Cardiac septum (tissue), 1 donor: Measurements from ENCODE around the gene KCTD15. TPM values are rescaled to one million over a fixed set of nuclear protein-coding genes. Genes with fewer than 3 reads are reported as not detected.

Experiments
- DNase-seq: peaks from one replicate; pipeline ENCODE4 v3.0.0-alpha.2; 2020; ENCODE audit warnings: low spot score
- intact Hi-C: fragments of 100-400 bp; cut with DNase I; formaldehyde crosslinking; loops from one replicate; pipeline ENCODE4 v1.14.0; 2022
- long read RNA-seq: library from polyadenylated mRNA; unstranded; transcript quantifications from one replicate; pipeline ENCODE4 v2.0.0, GENCODE V29; 2021
- total RNA-seq: library from RNA; stranded (reverse); fragmentation: NEBNext Ultra II Directional; extraction: Animal tissue kit (Norgen Biotek cat#: 25700); gene quantifications from one replicate; pipeline ENCODE4 v1.2.1, GENCODE V29; 2021
- donor health status: DM: no; HTN: no; CAD: no.

The KCTD15 gene, protein sequence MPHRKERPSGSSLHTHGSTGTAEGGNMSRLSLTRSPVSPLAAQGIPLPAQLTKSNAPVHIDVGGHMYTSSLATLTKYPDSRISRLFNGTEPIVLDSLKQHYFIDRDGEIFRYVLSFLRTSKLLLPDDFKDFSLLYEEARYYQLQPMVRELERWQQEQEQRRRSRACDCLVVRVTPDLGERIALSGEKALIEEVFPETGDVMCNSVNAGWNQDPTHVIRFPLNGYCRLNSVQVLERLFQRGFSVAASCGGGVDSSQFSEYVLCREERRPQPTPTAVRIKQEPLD
- 20.2 TPM for total RNA-seq
- long read RNA-seq, partial matches to known transcripts: 5 of 22 reads
- long read RNA-seq, other reads (novel, unspliced or antisense): 16 of 22 reads

DNA sequence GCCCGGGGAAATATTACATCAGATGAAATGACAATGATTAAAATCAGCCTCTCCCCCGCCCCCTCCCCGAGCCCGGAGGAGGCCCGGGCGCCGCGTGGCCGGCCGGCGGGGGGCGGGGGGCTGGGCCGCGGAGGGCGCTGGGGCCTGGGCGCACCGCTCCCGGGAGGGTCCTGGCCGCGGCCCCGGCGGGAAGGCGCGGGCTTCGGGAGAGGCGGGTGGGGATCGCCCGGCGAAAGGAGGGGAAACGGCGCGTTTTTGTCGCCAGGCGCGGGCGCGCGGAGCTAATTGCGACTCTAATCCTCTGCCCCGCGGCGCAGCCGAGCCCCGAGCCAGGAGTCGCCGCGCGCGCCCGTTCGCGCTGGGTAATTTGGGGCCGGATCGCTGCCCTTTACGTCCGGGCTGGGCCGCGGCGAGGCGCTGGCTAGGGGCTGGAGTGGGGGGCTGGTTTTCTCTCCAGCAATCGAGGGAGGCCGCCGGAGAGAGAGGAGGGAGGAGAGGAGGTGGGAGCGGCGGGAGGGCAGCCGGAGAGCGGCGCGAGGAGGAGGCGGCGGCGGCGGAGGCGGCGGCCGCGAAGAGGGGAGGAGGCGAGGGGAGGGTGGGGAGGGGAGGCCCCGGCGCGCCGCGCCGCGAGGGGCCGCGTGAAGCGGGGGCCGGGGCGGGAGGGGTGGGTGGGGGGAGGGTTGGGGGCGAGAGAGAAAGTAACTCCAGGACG, at the start of gene KCTD15:
Gene KCTD15, plus strand, starts transcription at position 707 of the 712 bp plus-strand sequence. CDS start 3,585 bp downstream, outside the sequence.
- intact Hi-C loops: no loop called here
- DNase-seq: no peak

DNA sequence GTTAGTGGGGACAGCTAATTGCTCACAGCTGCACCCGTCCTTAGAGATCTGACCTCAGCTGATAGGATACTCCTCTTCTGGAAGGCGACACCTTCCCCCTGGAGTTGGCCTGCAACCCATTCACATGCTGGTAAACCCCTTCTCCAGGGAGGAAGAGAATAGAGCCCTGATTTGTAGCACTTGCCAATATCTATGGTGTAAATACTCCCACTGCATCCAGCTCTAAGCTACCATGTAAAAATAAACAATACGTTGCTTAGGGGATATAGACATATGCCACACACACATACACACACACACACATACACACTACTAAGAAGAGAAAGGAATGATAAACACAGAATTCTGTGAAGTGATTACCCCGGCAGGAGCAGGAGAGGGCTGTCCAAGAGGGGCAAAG, 49.4 kb upstream of the KCTD15 start:
- intact Hi-C loops: no loop called here
- no peak for DNase-seq

DNA sequence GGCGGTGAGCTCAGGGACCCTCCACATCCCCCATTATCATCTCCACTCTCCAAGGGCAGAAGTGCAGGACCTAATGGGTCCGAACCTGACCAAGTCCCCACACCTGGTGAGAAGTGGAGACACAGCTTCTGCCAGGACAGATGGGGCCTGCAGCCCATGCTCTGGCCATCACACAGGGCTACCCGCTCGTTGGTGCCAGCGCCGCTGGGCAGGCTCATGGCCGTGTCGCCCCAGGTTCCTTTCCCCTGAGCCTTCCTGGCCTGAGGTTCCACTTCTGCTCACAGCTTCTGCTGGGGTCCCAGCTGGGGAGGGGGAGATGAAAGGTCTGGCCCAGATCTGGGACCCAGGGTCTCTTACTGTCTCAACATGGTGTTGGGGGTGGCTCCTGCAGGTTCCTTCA, 48.4 kb upstream of the KCTD15 start:
- intact Hi-C loops: no loop called here
- no peak for DNase-seq

DNA sequence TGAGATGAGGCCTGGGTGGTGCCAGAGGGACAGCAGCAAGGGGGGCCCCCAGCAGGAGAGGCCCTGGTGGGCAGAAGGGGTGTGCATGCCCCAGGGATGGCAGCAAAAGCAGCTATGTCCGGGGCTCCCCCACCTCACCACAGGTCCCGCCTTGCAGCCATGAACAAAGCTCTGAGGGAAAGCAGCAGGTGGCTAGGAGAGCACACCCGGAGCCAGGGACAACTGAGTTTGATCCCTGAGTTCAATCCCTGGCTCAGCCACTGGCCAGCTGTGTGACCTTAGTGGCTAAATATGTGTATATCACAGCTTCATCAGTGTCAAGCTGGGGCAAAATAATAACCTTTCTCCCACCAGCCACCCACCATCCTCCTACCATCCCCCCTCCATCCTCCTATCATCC, 47.7 kb upstream of the KCTD15 start:
- DNase-seq: no peak
- intact Hi-C loops: no loop called here

DNA sequence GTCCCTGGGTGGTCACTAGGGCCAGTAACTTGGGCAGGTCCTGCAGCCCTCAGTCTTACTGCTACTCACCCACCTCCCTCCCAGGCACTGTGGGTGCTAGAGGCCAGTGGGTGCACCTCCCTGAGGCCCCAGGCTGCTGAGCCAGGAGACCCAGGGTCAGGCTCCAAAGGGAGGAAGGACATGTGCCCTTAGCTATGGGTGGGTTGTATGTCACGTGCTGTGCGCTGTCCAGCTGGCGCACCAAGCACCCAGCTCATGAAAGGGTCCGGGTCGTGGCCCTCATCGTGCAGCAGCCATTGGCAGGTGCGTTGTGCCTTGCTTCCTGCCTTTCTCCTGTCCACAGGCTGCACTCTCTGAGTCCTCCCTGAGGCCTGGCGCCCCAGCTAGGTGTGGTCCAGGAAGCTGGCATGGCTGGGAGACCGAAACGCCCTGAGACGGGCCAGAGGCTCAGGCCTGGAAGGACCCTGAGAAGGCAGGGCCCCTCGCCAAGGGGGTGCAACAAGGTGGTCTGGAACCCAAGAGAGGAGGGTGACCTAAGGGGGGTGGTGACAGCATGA, 47.0 kb upstream of the KCTD15 start:
- intact Hi-C loops: no loop called here
- DNase-seq: no peak

DNA sequence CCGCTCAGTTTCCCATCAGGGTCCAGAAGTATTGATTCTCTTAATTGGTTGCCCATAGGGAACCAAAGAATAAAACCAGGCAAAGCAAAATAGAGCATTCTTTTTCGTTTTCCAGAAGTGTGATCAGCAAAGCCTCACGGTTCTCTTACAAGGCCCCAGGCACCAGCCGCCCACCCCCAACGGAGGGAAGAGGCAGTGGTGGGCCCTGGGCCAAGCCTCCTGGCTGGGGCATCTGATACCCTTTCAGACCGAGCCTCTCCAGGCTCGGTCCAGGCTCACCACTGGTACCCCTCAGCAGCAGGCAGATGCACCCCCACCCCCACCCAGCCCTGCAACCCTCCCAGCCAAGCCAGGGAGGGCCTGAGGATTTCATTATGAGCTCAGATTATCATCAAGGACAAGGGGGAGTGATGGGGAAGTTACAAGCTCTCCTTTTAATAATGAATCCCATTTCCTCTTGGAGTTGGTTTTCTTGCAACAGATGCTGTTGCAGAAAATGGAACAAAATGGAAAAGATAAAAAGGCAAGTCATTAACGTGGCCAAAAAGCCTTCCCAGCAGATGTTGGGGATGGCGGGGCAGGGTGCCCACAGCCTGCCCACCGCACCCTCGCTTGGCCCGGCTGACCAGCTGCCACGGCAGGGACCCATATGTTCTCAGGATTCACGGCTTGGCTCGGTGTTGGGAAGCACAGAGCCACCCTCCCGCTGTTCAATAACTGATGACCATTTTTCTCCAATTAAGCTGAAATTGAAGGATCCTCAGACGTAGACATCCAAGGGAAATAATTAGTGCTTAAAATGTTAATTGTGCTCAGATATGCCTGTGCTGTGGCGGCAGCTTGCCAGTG, 45.9 kb upstream of the KCTD15 start:
- intact Hi-C loops: no loop called here
- no peak for DNase-seq

DNA sequence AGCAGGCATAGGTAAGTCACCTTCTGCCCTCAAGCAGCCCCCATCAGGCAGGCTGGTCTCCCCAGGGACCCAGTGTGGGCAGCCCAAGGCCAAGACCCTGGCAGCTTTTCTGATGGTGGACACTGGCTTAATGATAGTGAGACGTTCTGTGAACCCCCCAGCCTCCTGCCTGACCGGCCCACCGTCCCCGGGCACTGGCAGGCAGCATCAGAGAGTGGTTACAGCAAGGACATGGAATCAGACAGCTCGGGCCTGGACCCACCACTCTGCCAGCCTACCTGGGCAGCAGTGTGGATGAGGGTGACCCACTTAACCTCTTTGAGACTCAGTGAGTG, 45.3 kb upstream of the KCTD15 start:
- intact Hi-C loops: no loop called here
- DNase-seq: no peak

DNA sequence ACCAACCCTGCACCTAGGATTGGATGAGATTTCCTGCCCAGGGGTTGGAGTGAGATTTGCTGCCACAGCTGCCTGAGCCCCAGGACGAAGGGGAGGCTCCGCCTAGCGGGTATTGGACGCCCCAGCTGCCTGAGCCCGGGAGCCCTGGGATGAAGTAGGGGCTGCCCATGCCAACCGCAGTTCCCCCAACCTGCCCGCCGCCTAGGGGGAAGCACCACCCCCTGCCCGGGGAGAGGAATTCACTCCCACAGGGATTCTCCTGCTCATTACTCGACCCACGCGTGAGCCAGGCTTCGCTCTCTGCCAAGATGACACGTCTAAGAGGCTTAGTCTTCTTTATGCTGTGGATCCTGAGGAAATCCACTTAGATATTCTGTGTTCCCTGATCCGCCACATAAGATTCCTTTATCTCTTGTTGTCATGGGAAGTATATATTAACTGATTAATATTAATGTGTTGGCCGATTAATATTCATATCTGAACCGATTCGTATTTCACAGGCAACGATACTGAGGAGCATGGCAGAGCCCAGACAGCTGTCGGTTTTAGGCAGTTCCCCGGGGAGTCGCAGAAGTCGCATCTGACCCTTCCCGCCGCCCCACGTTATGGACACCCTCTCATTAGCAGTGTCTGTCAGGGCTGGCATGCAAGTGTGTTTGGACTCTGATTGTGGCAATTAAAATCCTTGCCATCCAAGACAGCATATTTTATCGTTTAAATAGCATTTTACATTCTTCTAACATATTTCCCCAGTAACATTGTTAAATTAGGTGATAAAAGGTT, 44.5 kb upstream of the KCTD15 start:
- intact Hi-C loops: no loop called here
- no peak for DNase-seq

DNA sequence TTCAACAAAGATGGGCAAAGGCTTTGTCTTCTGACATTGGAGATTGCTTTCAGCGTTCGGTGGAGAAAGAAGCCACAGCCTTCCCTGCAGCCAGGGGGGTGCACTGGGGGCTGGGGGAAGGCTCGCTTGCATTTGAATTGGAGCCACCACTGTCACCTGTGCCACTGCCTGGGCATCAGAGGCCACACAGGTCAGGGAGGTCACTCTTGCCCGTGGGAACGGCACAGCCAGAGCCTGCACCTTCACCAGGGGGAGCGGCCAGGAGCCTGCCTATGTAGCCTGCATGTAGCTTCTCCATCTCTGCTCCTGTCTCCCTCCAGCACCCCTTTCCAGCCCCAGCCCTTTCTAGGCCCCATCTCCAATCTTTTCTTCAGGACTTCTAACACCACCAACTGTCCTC, 43.7 kb upstream of the KCTD15 start:
- no peak for DNase-seq

DNA sequence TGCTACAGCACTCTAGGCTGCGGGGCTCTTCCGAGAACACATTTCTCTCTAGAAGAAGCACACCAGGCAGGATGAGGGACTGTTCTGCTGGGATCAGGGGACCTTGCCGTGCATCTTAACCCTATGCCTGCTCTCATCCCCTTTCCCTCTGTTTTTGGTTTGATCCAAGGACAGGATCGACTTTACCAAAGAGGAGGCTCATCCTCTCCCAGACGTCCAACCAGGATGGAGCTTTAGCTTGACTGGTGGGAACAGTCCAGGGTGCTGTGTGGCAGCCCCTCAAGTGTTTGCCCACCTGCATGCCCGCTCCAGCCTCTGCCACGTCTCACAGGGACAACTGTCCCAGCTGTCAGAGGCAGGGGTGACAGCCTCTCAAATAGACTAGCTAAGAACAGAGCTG, 42.3 kb upstream of the KCTD15 start:
- intact Hi-C loops: no loop called here
- no peak for DNase-seq

More for the DNA sequence above, 43.7 kb upstream of the KCTD15 start:
- intact Hi-C loops: no loop called here

DNA sequence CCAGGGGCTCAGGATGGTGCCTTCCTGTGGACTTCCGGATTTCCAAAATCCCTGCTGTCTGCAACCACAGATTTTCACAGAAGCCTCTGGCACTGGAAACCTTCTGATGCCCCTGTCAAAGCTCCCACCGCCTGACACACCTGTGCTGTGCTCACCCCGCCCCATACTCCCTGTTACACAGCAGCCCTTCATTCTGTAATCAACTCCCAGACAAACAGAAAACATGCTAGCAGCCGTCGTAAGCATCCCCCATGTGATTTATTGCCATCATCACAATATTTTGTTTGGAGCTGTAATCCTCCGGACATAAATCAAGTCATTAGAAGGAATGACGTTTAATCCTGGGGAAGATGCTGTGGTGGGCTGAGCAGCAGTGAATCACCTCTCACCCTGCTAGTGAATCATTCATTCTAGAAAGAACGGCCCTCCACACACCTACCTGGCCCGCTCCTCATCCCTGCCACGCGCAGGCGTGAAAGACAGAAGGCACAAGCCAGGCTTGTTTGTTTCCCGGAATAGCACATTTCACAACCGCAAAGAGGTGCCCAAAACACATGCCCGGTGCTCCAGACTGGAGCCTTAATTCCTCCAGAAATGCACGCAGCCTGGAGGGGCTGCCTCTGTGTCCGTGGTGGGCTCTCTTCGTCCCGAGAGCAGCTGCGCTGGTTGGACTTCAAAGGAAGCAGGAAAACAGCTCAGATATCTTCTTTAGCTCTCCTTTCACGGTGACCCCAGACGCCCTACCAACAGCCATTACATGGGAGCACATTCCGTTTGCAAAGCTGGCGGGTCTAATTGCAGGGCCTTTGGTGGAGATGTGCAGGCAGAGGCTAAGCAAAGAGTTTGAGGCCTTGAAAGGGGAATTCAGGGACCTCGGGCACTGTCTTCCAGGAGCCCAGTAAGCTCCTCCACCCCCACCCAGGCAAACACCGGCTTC, 41.3 kb upstream of the KCTD15 start:
- intact Hi-C loops: no loop called here

DNA sequence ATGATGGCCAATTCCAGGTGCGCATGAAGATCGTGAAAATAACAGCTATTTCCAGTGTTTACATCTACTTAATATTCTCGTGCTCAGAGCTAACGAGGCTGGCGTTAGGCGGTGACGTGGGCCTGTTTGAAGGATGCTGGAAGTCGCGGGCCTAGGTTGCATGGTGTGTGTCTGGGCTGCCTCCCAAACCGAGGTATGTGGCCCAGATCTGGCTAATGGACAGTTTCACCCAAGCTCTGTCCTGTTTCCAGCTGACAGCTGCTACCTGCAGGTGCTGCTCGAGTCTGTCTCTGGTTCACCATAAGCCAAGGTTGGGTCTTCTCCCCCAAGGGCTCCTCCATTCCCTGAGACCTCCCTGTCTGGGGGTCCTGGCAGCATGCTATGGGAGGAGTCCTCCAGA, 40.5 kb upstream of the KCTD15 start:
- no peak for DNase-seq
- intact Hi-C loops: no loop called here

More for the DNA sequence above, 41.3 kb upstream of the KCTD15 start:
- DNase-seq: no peak

DNA sequence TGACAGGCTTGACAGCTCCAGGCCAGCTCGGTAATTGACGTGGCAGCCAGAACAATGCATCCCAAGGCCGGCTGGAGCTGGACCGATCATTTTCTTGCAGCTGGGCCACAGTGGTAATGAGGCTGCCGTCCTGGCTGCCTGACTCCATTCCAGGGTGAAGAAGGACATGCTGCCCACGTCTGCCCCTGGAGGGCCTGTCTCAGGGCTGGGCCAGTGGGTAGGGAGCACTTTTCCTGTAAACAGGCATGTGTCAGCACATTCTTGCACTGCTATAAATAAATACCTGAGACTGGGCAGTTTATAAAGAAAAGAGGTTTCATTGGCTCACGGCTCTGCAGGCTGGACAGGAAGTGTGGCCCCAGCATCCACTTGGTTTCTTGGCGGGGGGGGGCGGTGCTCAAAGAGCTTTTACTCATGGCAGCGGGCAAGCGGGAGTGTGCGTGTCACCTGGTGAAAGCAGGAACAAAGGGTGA, 38.1 kb upstream of the KCTD15 start:
- DNase-seq: no peak
- intact Hi-C loops: no loop called here

DNA sequence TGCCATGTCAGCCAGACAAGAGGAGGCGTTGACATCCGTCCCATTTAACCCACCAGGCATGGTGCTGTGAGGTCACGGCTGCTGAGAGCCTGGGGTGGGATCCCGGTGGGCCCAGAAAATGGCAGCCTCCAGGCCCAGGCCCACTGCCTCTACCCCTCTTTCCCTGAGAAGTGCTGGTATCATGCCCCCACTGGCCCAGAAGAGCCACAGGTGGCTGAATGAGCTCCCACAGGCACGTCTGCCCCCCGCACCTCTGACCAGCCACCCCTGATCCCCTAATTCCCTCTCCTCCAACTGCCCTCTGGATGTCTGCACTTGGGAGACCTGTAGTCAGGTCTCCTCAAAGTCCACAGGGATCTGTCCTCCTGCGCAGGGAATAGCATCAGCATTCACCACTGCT, 37.3 kb upstream of the KCTD15 start:
- intact Hi-C loops: no loop called here
- no peak for DNase-seq

DNA sequence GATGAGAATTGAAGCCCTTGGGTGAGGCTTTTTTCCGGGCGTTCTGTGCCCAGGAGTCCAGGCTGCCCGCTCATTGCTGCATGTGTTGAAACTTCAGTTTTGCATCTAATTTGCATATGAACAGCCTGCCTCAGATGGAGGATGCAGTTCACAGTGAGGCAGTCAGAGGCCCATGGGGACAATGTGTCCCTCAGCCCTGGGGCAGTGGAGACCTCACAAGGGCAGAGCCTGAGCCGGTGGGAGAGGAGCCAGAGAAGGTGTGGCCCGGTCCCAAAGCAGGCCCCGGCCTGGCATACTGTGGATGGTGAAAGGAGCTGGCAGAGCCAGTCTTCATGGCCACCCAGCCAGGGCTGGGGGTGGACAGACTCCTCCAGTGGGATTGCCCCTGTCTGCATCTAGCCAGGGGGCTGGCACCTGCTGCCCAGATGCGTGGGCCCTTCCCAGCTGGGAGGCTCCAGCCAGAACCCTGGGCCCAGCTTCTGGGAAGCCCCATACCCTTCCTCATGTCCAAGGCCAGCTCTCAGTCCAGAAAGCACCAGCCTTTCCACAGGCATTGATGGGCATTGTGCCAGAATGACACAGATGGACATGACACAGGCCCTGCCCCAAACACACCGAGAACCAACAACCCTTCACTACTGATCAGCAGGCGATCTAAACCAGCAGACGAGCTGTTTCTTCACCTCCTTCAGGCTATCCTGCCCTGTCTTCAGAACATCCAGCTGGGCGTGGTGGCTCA, 32.9 kb upstream of the KCTD15 start:
- DNase-seq: no peak
- intact Hi-C loops: no loop called here

DNA sequence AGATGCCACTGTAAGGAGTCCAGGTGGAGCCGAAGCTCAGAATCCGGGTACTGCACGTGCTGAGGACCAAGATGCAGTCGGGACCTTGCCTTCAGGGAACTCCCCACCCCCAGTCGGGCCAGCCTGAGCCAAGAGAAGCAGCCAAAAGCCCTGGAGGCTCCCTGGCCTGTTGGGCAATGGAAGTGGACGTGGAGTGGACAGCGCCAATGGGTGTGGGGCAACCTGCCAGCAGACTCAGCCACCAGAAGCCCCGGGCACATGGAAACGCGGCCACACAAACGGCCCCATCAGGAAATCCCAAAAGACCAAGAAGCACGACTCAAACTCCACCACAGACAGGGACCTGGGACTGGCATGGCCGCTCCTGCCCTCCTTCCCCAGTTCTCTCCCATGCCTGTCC, 30.0 kb upstream of the KCTD15 start:
- intact Hi-C loops: loop anchor here (5.0 kb wide), 1 partner anchor 534 kb away; no protein-coding TSS in a partner anchor
- no peak for DNase-seq

DNA sequence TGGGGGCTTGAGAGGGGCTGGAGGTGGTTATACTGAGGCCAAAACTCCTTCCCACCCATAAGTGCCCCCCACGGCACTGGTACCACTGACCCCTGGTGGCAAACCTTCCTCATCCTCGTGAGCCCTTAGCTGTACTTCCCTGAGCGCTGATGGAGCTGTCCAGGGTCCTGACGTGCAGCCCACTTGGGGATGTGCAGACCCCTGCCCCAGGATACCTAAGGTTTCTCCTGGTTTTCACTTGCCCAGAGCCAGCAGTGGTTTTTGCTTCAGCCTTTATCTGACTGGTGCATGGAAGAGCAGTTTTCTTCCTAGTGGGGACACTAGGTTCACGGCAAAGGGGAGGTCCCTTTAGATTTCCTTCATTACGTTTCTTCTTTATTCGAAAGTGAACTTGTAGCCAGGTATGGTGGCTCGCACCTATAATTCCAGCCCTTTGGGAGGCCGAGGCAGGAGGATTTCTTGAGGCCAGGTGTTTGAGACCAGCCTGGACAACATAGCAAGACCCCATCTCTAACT, 28.7 kb upstream of the KCTD15 start:
- intact Hi-C loops: loop anchor here (5.0 kb wide), 1 partner anchor 536 kb away; no protein-coding TSS in a partner anchor
- DNase-seq: no peak
